Mesenteric fat pad (tissue), 1 donor: ENCODE results near the gene SPON1. TPM values are rescaled to one million over a fixed set of nuclear protein-coding genes. Genes with fewer than 3 reads are reported as not detected.
"Not testable (repeated sequence)": the region's sequence is repeated elsewhere in the genome, so short reads cannot be mapped to it uniquely, and the experiment has no call there.

Experiments used
- DNase-seq: peaks from one replicate; pipeline ENCODE4 v3.0.0-alpha.2; 2020; ENCODE audit warnings: low spot score
- total RNA-seq: library from RNA; stranded (reverse); fragmentation: NEBNext Ultra II Directional; extraction: Animal tissue kit (Norgen Biotek cat#: 25700); gene quantifications from one replicate; pipeline ENCODE4 v1.2.1, GENCODE V29; 2021
- donor health status: DM: yes; HTN: yes; CAD: no.

The SPON1 gene
- total RNA-seq, 1 donor from 2014 or later = 123 TPM

DNA sequence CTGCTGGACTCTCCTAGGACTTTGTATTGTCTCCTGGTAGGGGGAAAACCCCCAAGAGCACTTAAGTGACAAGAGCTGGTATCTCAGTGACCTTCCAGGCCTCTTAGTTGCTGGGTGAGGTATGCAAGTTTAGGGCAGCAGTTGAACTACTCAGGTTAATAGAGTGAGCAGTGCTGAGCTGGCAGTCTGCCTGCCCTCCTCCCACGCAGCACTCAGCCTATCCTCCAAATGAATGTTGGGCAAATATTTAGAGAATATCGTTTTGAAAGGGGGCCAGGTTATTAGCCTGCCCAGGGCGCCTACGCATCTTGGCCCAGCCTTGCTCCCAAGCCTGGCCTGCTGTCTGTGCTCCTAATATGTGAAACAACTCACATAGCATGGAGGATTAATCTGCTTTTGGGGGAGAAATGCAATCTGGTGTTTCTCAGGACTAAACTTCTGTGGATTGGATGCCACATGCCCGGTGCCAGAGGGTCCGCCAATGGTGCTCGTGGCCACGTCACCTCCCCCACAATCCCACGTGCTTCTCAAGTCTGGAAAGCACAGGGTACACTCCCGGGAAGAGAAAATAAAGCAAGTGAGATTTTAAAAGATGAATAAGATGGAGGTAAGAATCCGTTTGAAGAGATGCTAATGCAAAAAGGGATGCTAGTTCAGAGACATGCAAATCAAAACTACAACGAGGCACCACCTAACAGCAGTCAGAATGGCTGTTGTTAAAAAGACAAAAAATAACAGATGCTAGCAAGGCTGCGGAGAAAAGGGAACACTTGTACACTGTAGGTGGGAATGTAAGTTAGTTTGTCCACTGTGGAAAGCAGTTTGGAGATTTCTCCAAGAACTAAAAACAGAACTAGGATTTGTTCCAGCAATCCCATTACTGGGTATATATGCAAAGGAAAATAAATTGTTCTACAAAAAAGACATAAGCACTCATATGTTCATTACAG is 67.7 kb downstream of the SPON1 start:
- no peak for DNase-seq

DNA sequence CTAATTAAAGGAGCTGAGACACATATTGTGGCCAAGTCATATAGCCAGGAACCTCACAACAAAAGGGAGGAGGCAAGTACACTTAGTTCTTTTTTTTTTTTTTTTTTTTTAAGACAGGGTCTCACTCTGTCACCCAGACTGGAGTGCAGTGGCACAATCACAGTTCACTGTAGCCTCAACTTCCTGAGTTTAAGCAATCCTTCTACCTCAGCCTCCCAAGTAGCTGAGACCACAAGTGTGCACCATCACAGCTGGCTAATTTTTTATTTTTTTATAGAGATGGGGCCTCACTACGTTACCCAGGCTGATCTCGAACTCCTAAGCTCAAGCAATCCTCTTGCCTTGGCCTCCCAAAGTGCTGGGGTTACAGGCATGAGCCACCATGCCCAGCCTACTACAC is 73.0 kb downstream of the SPON1 start:
- not testable (repeated sequence) for DNase-seq

DNA sequence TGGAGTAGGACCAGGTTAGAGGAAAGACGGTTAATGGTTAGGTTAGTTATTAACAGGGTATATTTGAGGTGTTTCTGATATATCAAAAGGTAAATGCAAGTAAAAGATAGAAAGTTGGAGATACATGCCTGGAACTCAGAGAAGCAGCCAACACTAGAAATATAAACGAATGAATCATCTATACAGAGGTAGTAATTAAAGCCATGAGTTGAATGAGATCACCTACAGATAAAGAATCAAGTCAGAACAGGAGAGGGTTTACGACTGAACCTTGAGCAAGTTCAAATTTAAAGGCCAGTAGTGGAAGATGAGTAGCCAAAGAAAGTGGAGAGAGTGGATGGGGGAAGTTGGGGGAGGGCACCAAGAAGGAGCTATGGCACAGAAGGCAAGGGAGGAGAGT is 73.9 kb downstream of the SPON1 start:
- DNase-seq = no peak

DNA sequence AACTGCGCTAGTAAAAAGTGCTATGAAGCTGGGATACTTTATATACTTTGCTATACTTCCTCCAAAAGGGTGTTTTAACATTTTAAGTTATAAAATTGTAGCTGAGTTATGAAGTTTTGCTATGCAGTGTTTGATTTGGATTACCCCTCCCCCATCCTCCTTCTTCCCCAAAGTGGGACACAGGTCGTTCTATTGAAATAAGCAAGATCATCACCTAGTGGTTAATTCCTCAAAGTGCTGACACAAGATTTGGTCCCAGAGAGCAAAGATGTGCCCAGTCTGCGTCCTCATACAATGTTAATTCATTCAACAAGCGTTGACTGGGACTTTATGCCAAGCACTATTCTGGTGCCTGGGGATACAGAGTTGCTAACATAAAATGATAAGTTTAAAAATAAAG is 78.5 kb downstream of the SPON1 start:
- DNase-seq = no peak

DNA sequence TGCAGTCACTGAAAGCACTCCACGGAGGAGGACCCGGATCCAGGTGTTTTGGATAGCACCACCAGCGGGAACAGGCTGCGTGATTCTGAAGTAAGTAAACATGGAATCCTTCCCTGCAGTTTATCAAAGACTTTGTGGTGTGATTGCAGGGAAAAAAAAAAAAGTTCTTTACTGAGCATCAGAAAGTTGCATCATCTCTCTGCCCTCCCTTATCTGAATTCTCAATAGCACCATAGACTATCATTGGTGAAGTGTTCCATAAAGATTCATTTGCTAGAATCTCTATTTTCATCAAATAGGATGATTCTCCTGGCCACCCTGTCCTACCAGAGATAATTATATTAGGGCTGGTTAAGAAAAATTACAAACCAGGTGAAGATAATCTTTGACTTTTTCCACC is 79.0 kb downstream of the SPON1 start:
- no peak for DNase-seq

DNA sequence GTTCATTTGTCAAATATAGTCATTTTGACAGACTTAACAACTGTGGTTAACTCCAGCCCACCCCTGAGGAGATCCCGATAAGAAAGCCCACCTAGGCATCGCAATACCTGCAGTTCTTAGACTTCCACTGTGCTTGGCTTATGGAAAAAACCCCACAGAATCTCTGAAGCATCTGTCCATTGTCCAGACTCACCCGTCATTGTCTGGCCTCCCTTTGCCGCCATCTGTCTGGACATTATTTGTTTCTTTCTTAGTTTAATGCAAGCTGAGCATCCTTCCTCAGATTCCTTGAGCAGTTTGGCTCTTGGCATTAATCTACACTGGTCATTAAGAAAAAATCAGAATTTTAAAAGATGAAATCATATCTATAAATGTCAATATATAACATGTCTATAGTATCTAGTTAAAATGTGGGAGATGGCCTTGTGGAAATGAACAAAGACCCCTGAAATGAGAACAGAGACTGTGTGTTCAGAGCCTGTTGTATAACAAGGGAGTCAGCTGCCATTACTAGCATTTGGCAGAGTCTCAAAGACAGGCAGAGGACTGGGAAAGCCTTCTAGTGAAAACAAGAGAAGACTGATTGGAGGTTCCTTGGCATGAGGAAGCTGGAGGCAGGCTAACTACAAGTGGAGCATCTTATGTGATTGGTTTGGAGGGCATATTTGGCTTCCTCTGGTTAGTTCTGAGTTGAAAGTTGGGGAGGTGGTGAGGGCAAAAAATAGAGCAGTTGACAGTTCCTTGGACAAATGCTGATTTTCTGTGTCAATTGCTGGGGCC is 80.4 kb downstream of the SPON1 start:
- DNase-seq = no peak

- DNase-seq = no peak
Observed at GRCh38 chr11:14044916-14045315, 82.4 kb downstream of the SPON1 start.

GRCh38 chr11:14045417-14045816 is 82.9 kb downstream of the SPON1 start:
- DNase-seq = no peak

GRCh38 chr11:14052198-14052597 is 89.7 kb downstream of the SPON1 start:
- no peak for DNase-seq

DNA sequence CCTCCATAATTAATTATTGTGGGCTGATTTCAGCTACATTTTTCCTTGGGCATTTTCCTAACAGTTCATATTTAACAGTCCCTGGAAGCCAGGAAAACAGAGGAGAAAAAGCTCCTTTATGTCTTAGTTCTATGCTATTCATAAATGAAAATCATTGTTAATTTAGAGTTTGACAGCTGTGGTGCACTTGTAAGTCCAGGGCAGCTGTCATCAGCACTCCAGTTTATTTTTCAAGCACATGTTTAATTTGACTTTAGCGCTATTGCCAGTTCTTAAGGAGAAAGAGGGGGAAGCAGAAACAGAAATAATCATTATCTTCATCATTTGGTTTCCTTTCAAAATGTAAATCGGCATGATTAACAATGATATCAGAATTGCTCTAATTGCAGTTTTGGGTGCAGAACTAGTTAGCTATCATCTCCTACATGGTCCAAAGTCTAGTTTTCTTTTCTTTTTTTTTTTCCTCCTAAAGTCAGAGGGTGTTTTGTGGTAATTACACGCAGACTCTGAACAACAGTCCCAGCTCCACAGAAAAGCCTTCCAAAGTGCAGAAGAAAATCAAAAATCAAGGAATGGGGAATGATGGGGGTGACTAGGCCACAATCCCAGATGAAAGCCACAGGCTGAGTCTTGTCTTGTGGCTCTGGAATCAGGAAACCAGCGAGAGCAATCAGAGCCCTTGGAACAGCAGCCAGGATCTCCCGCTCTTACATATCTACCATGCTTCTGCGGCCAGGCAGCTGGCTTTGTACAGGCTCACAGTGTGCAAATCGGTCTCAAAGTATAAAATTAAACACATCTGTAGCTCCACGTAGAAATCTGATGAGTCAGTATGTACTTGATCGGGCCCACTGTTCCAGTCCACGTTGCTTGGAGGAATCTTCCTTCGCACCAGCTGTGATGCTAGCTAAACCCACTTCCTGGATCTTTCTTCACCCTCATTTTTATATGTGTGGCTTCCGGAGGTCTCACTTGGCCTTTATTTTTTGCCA is 91.9 kb downstream of the SPON1 start:
- no peak for DNase-seq

- DNase-seq = no peak
Observed at GRCh38 chr11:14055936-14056335, 93.4 kb downstream of the SPON1 start.

GRCh38 chr11:14058061-14058460 is 95.5 kb downstream of the SPON1 start:
- no peak for DNase-seq

DNA sequence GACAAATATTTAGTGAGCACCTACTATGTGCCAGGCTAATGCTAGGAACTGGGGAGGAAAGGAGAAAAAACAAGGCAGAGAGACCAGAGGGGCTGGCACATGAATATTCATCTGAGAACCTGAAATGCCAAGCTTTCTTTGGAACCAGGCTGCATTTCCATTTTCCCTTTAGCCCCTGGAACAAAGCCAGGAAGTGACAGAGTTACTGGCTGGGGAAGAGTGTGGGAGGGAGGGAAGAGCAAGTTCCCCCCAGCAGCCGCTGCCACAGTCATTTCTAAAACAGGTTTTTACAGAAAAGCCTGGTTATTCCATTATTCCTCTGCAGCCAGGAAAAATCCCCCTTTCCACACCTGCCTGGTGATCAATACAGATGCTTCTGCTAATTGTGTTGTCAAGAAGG is 97.0 kb downstream of the SPON1 start:
- DNase-seq = no peak

DNA sequence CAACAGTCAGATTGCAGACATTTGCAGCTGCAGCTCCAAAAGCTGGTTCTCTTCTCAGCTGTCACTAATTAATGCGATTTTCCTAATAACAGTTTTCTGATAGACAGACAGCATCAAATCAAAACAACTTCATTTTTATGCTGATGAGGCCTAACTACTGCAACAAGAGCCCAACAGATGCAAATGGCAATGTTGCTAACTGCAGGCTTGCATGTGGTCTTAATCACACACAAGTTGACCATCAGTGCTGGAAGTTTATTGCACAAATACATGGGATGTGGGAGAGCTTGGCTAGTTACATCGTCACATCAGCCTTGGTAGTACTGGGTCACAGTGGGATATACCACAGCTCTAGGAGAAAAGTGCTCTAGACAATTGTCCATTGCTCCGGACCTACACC is 99.2 kb downstream of the SPON1 start:
- DNase-seq = no peak

GRCh38 chr11:14065141-14065540 is 102.6 kb downstream of the SPON1 start:
- no peak for DNase-seq

DNA sequence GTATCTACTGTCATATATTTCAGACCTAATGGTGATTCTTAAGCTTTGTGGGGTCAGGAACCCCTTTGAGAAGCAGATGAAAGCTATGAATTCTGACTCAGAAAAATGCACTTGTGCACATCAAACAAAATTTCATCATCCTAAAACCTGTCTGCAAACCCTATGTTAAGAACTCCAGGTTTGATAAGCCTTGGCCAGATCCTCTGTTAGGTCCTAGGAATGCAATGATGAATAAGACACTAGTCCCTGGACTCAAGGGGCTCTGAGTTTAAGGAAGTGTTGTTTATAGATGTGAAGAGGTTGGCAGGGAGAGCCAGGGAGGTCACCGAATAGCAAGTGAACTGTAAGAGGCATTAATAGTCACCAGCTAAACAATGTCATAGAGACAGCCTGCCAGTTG is 103.2 kb downstream of the SPON1 start:
- DNase-seq = no peak

GRCh38 chr11:14067686-14068085 is 105.2 kb downstream of the SPON1 start:
- DNase-seq = no peak

- no peak for DNase-seq
Observed at GRCh38 chr11:14070896-14071295, 108.4 kb downstream of the SPON1 start.

DNA sequence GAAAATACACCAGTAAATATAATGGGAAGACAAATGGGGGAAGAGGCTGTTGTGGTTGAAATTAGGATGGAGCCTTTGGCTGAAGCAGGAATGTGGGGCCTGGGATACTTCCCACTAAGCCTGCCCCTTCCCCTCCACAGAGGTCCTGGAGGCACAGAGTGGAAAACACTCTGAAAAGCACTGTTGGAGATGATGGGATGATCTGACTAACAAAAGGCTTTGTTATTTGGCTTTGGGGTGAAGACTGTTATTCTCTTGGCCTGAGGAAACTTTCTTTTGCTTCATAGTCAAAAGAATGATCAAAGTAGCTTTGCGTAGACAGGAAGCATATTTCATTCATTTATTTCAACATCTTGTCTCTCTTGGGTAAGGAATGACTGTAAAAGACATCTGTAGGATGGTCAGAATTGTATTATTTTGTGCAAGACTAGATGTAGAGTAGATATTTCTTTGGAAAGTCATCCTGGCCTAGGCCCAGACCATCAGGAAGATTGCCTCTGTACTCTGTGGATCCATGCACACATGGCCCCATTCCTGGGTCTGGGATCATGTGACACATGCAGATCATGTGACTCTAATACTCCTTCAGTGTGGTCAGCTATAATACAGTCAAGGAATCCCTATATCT is 111.4 kb downstream of the SPON1 start:
- no peak for DNase-seq
